SK-N-SH treated with all-trans-retinoic acid at 6 μM for 48 hours (cell line): Measurements from ENCODE around the gene CETP.

Experiments
- ARNTL ChIP-seq: fragments of 450-650 bp; formaldehyde crosslinking; IDR thresholded peaks from 2 replicates; pipeline ENCODE4 v1.5.0; 2020; ENCODE audit warnings: low read depth, mild to moderate bottlenecking, moderate library complexity, borderline replicate concordance
- CREB5 ChIP-seq: fragments of 250-450 bp; sonication (Bioruptor Pico); IDR thresholded peaks from 2 replicates; pipeline ENCODE4 v1.5.1; 2020; ENCODE audit warnings: low read depth, mild to moderate bottlenecking, moderate library complexity
- CSDC2 ChIP-seq: fragments of 250-450 bp; sonication (Bioruptor Pico); IDR thresholded peaks from 2 replicates; pipeline ENCODE4 v1.5.0; 2020; ENCODE audit warnings: mild to moderate bottlenecking, moderate library complexity
- GLIS3 ChIP-seq: fragments of 250-450 bp; sonication (Bioruptor Pico); IDR thresholded peaks from 2 replicates; pipeline ENCODE4 v1.5.0; 2020; ENCODE audit warnings: mild to moderate bottlenecking, moderate library complexity
- RARB ChIP-seq: fragments of 250-450 bp; sonication (Bioruptor Pico); IDR thresholded peaks from 2 replicates; pipeline ENCODE4 v1.8.0; 2021; ENCODE audit warnings: mild to moderate bottlenecking, moderate library complexity
- TCF4 ChIP-seq: fragments of 250-450 bp; sonication (Bioruptor Pico); IDR thresholded peaks from 2 replicates; pipeline ENCODE4 v1.8.0; 2021; ENCODE audit warnings: mild to moderate bottlenecking, moderate library complexity, borderline replicate concordance
- TOX ChIP-seq: fragments of 250-450 bp; sonication (Bioruptor Pico); IDR thresholded peaks from 2 replicates; pipeline ENCODE4 v1.8.0; 2021; ENCODE audit warnings: mild to moderate bottlenecking, moderate library complexity, borderline replicate concordance
- ZFP3 ChIP-seq: fragments of 250-450 bp; sonication (Bioruptor Pico); IDR thresholded peaks from 2 replicates; pipeline ENCODE4 v1.5.0; 2020; ENCODE audit warnings: mild to moderate bottlenecking, moderate library complexity
- ZFP30 ChIP-seq: fragments of 450-650 bp; formaldehyde crosslinking; IDR thresholded peaks from 2 replicates; pipeline ENCODE4 v1.5.0; 2022; ENCODE audit warnings: mild to moderate bottlenecking, moderate library complexity
- TF ChIP-seq, protein P1 (sequence below): fragments of 250-450 bp; sonication (Bioruptor Pico); IDR thresholded peaks from 2 replicates; pipeline ENCODE4 v1.8.0; 2020; ENCODE audit warnings: mild to moderate bottlenecking, moderate library complexity, borderline replicate concordance
- TF ChIP-seq, protein P2 (sequence below): fragments of 250-450 bp; sonication (Bioruptor Pico); IDR thresholded peaks from 2 replicates; pipeline ENCODE4 v1.5.1; 2021; ENCODE audit warnings: mild to moderate bottlenecking, moderate library complexity

DNA sequence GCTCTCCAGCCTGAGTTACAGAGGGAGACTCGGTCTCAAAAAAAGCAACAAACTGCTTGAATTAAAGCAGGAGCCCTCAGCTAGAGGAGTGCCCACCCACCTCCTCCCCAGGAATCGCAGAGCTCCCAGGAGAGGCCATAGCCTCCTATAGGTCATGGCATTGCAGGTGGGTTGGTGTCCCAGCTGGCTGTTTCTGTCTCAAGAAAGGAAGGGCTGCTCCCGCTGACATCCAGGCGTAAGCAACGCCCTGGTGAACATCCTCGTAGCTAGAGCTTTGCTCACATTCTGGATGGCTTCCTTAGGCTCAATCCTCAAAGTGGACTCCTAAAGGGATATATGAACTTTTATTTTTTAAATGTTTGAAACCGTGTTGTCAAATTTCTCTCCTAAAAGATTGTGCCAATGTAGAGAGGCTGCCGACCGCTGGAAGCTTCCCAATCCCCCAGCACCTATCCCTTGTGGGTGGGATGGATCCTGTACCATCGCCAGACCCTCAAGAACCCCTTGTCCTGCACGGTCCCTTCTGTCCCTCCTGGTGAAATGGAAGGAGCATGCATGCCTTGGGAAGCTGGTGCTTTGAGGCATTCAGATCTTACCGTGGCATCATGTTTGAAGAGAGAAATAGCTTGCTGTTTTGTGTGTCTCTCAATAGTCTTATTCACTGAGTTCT is 33.5 kb downstream of the CETP start:
- TF ChIP-seq TCF4 (CRISPR knock-in tag) (no peak), CSDC2 (CRISPR knock-in tag) (no peak), ZFP30 (CRISPR knock-in tag) (no peak), RARB (no peak), TOX (CRISPR knock-in tag) (no peak), CREB5 (CRISPR knock-in tag) (no peak), ZFP3 (CRISPR knock-in tag) (no peak), GLIS3 (CRISPR knock-in tag) (no peak), ARNTL (CRISPR knock-in tag) (no peak)
- TF ChIP-seq, protein P1, sequence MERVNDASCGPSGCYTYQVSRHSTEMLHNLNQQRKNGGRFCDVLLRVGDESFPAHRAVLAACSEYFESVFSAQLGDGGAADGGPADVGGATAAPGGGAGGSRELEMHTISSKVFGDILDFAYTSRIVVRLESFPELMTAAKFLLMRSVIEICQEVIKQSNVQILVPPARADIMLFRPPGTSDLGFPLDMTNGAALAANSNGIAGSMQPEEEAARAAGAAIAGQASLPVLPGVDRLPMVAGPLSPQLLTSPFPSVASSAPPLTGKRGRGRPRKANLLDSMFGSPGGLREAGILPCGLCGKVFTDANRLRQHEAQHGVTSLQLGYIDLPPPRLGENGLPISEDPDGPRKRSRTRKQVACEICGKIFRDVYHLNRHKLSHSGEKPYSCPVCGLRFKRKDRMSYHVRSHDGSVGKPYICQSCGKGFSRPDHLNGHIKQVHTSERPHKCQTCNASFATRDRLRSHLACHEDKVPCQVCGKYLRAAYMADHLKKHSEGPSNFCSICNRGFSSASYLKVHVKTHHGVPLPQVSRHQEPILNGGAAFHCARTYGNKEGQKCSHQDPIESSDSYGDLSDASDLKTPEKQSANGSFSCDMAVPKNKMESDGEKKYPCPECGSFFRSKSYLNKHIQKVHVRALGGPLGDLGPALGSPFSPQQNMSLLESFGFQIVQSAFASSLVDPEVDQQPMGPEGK: no peak
- TF ChIP-seq, protein P2, sequence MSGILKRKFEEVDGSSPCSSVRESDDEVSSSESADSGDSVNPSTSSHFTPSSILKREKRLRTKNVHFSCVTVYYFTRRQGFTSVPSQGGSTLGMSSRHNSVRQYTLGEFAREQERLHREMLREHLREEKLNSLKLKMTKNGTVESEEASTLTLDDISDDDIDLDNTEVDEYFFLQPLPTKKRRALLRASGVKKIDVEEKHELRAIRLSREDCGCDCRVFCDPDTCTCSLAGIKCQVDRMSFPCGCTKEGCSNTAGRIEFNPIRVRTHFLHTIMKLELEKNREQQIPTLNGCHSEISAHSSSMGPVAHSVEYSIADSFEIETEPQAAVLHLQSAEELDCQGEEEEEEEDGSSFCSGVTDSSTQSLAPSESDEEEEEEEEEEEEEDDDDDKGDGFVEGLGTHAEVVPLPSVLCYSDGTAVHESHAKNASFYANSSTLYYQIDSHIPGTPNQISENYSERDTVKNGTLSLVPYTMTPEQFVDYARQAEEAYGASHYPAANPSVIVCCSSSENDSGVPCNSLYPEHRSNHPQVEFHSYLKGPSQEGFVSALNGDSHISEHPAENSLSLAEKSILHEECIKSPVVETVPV (CRISPR knock-in tag): no peak
